ENCODE results near the gene NUTF2. TPM values are rescaled to one million over a fixed set of nuclear protein-coding genes. Genes with fewer than 3 reads are reported as not detected.
"Not testable (repeated sequence)": the region's sequence is repeated elsewhere in the genome, so short reads cannot be mapped to it uniquely, and the experiment has no call there.

The NUTF2 gene
- total RNA-seq, 4 donors from 2014 or later, result 88.5 to 136 (median 109) TPM

DNA sequence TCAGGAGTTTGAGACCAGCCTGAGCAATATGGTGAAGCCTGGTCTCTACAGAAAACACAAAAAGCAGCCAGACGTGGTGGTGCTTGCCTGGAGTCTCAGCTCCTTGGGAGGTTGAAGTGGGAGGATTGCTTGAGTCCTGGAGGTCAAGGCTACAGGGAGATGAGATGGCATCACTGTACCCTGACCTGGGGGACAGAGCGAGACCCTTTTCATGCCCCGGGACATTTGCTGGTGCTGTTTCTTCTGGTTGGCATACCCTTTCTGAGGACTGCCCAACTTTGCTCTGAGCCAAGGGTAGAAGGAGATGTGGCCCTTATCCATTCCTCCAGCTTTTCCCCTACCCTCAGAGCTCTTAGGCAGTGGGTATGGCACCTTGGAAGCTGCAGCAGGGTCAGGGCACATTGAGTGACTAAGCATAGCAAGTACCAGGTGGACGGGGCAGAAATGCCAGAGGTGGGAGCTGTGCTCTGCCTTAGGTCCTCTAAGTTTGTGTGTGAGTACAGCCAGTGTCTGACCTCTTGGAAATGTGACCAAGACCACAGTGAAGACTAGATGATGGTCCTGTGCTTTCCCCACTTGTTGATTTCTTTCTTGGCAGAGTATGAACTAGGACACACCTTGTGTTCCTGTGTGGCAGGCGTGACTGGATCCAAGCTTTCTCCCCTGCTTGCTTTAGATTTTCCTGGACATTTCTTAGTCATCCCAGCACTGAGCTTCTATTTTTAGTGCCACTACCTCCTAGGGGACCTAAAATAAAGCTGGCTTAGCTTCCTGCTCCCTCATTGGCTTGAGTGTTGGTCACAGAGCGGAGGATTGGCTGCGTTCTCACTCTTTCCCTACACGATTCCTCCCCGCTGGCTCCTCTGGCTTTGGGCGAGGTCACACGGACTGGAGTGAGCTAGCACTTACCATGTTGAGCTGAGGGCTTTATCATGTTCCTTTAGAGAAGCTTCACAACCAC lies 16.2 kb downstream of the NUTF2 start:
- intact Hi-C loops (cut with DNase I; ENCODE audit: low total_unique reads), result no loop called here
- peak; percentile 58 to 90 for DNase-seq (ENCODE audit: low spot score in 2 of 2)
- no peak overlapping the region for H3K4me3 ChIP-seq (ENCODE audit: low read depth, poor library complexity, severe bottlenecking)
- WGBS, 2 donors, result 54 to 59% methylated on average over 10 of the region's 11 CpGs
- no peak for TF ChIP-seq POLR2A (IDR thresholded peaks at IDR 0.05)
- TF ChIP-seq CTCF (IDR thresholded peaks at IDR 0.05), result no peak

DNA sequence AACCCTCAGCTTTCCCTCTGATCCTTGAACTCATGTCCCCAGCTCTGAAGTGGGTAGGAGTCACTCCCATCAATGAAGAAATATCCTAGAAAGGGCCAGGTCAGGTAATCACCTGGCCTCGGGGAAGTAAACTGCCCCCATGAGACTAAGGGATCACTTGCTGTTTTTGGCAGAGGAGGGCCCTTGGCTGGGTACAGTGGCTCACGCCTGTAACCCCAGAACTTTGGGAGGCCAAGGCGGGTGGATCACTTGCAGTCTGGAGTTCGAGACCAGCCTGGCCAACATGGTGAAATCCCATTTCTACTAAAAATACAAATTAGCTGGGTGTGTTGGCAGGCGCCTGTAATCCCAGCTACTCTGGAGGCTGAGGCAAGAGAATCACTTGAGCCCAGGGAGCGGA lies 17.3 kb downstream of the NUTF2 start:
- H3K4me3 ChIP-seq (ENCODE audit: low read depth, poor library complexity, severe bottlenecking); DNase-seq (ENCODE audit: low spot score in 2 of 2); intact Hi-C loops (cut with DNase I; ENCODE audit: low total_unique reads): not testable (repeated sequence)
- 92 to 93% methylated on average over 6 of the region's 6 CpGs for WGBS, 2 donors

DNA sequence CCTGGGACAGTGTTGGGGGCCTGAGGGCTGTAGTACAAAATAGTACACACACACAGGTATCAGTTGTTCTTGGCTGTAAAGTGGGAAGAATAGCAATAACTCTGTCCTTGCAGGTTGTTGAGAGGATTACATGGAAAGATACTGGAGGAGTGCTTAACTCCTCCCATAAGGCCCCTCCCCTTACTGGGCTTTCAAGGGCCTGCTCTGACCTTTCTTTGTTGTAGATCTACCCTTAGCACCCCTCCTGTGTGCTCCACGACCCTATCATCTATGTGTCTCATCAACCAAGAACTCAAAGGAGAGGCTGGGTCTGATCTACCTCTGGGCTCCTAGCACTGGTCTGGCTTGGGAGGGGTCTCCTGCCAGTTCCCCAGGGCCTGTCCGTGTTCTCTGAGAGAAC lies 17.9 kb downstream of the NUTF2 start:
- intact Hi-C loops (cut with DNase I; ENCODE audit: low total_unique reads), result no loop called here
- H3K4me3 ChIP-seq (ENCODE audit: low read depth, poor library complexity, severe bottlenecking), result no peak overlapping the region
- 86 to 89% methylated on average over 2 of the region's 2 CpGs for WGBS, 2 donors
- TF ChIP-seq POLR2A (IDR thresholded peaks at IDR 0.05) (no peak), CTCF (IDR thresholded peaks at IDR 0.05) (no peak)
- DNase-seq (ENCODE audit: low spot score in 2 of 2), result no peak

- intact Hi-C loops (cut with DNase I; ENCODE audit: low total_unique reads), result no loop called here
- no peak overlapping the region for H3K4me3 ChIP-seq (ENCODE audit: low read depth, poor library complexity, severe bottlenecking)
- TF ChIP-seq CTCF (IDR thresholded peaks at IDR 0.05) (no peak), POLR2A (IDR thresholded peaks at IDR 0.05) (no peak)
- no peak for DNase-seq (ENCODE audit: low spot score in 2 of 2)
- WGBS, 2 donors, result 95 to 100% methylated on average over 2 of the region's 2 CpGs
These were observed 18.6 kb downstream of the NUTF2 start for GRCh38 chr16:67865318-67865717.

GRCh38 chr16:67868290-67868689 lies 21.6 kb downstream of the NUTF2 start:
- intact Hi-C loops (cut with DNase I; ENCODE audit: low total_unique reads), result no loop called here
- DNase-seq (ENCODE audit: low spot score in 2 of 2), result no peak
- 92 to 98% methylated on average over 6 of the region's 6 CpGs for WGBS, 2 donors

More at GRCh38 chr16:67868290-67868689, 21.6 kb downstream of the NUTF2 start:
- H3K4me3 ChIP-seq (ENCODE audit: low read depth, poor library complexity, severe bottlenecking), result no peak overlapping the region
- TF ChIP-seq CTCF (IDR thresholded peaks at IDR 0.05) (no peak), POLR2A (IDR thresholded peaks at IDR 0.05) (no peak)

Data from lower leg skin (tissue), 4 donors.